ENCODE results near the gene HOXA13.

Gene HOXA13

GRCh38 chr7:27148031-27148755, 51.7 kb downstream of the HOXA13 start:
- no peak for DNase-seq (ENCODE audit: low read depth)

GRCh38 chr7:27147199-27148030, 52.5 kb downstream of the HOXA13 start, which contains the start of gene HOXA6:
HOXA6 (minus strand) TSS chr7:27147774; CDS start chr7:27147749, 25 bp downstream.
- no peak for DNase-seq (ENCODE audit: low read depth)

GRCh38 chr7:27146491-27147198, 53.2 kb downstream of the HOXA13 start:
- DNase-seq (ENCODE audit: low read depth) = no peak

- DNase-seq (ENCODE audit: low read depth) = no peak
Observed at GRCh38 chr7:27145914-27146412, 53.9 kb downstream of the HOXA13 start.

- DNase-seq (ENCODE audit: low read depth) = no peak
Observed at GRCh38 chr7:27145165-27145913, 54.6 kb downstream of the HOXA13 start.

- no peak for DNase-seq (ENCODE audit: low read depth)
Observed at GRCh38 chr7:27144781-27145164, 55.1 kb downstream of the HOXA13 start.

Data from stimulated activated CD8-positive, alpha-beta memory T cell treated with anti-CD3 and anti-CD28 coated beads, Interleukin-15, amount 100 ng/mL, for 1 hour (primary cell).